Stimulated activated CD8-positive, alpha-beta memory T cell treated with anti-CD3 and anti-CD28 coated beads, Interleukin-12 subunit alpha, Interleukin-12 subunit beta, amount 100 ng/mL, for 4 hours (primary cell): ENCODE results near the gene UNC5A.

ENCODE experiments used
- DNase-seq: peaks from one replicate; pipeline ENCODE4 v3.0.0-alpha.2; 2020; ENCODE audit warnings: low read depth

Gene UNC5A

GRCh38 chr5:176846335-176847140, 36.2 kb downstream of the UNC5A start:
- no peak for DNase-seq

DNA sequence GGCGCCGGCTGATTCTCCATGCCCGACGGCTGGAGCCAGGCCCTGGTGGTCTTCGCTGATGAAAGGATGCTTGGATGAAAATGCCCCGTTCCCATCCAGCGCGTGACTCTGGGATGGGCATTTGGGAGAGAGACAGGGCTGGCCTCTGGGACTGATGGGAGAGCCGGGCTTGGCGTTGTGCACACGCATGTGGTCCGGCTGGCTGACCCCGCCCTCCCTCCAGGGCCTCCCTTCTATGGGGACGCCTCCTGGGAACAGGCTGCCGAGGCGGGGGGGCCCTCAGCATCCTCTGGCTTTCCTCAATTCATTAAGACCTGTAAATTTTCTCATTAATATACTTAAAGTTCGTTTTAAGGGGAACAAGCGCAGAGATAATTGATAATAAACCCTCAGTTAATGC, 36.8 kb downstream of the UNC5A start:
- no peak for DNase-seq

GRCh38 chr5:176847726-176848290, 37.4 kb downstream of the UNC5A start:
- DNase-seq: no peak

- no peak for DNase-seq
Observed at GRCh38 chr5:176848651-176849050, 38.3 kb downstream of the UNC5A start.

GRCh38 chr5:176849611-176850227, 39.4 kb downstream of the UNC5A start:
- DNase-seq: no peak

GRCh38 chr5:176850371-176851245, 40.2 kb downstream of the UNC5A start:
- no peak for DNase-seq

GRCh38 chr5:176851380-176851779, 41.0 kb downstream of the UNC5A start:
- no peak for DNase-seq

DNA sequence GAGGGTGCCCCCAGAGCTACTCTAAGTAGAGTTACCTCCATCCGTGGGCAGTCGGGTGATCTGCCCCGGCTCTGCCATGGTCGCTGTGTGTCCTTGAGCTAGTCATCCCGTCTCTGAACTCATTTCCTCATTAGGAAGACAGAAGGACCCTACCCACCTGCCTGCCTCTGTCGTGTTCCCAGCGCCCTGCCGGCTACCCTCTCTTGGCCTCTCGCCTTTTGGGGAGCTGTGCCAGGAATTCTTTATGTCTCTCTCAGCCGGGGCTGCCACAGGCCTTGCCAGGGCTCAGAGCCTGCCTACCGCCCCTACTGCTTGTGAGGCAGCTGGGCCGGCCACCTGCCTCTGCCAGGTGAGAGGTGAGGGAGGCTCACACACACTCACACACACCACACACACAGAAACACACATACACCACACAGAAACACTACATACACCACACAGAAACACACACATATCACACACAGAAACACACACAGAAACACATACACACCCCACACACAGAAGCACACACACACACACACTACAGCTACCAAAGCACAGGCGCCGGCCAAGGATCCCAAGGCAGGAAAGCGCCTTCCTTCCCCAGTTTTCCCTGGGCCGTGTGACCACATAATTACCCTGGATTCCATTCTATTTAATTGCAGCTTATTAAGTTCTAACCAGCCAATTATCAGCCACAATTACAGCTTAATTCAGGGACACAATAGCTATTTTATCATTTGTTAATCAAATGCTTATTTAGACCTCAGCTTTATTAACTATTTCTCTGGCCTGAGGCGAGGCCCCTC, 41.7 kb downstream of the UNC5A start:
- DNase-seq: no peak

DNA sequence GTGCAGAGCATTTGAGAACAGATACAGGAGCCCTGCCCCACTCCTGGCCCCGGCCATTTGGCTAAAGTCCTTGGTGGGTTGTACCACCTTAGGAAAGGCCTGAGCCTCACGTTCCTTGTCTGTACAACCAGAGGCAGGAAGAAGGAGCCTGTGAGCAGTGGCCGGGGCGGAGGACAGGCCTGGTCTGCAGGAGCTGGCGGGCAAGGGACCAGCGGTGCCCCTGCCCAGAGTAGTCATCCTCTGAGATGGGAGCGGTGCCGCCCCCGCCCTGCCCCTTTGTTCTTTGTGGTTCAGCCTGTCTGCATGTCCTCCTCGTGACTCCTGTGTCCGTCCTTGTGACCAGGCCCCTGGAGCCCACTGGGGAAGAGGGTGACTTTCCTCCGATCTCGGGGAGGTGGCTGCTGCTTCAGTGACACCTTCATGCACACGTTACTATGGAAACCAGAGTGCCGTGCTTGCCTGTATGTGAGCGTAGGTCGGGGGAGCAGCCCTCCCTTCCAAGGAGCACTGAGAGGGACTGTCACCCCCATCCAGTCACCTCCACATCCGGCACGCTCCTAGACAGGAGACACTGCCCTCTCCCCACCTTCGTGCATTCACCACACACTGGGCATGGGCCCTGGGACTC, 42.9 kb downstream of the UNC5A start:
- no peak for DNase-seq

DNA sequence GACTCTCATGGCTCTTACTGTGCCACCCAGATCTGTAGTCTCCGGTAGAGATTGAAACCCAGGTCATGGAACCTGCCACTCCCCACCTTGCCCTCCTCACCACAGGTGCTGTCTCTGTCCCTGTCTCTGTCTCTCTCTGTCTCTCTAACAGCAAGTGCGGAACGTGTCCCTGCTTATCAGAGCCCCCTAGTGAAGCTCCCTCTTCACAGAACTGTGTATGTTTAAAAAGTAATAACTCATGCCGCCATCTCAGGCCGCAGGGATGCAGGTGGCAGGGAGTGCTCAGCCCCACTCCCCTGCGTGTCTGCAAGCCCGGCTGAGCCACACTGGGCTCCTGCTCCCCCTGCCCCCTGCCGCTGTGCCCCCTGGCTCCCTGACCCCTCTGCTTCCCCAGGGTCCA, 43.8 kb downstream of the UNC5A start:
- DNase-seq: no peak

DNA sequence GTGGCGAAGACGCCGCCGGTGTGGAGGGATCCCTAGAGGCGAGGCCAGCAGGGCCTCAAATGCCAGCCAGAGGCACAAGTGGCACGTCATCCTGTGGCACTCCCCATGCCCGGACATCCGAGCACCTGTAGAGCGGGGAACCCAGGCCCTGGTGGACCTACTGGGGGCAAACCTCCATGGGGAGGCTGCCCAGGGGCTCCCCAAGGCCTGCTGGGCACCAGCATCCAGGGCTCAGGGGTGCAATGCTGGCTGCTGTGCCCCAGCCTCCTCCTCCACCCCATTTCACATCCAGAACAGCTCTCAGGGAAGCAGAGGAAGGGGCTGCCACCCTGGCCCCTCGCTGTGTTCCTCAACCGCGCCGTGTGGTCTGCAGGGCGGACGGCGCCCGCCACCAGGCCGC, 45.2 kb downstream of the UNC5A start:
- DNase-seq: no peak

- DNase-seq: no peak
Observed at GRCh38 chr5:176856746-176857145, 46.4 kb downstream of the UNC5A start.

GRCh38 chr5:176857216-176857893, 47.0 kb downstream of the UNC5A start:
- DNase-seq: no peak

DNA sequence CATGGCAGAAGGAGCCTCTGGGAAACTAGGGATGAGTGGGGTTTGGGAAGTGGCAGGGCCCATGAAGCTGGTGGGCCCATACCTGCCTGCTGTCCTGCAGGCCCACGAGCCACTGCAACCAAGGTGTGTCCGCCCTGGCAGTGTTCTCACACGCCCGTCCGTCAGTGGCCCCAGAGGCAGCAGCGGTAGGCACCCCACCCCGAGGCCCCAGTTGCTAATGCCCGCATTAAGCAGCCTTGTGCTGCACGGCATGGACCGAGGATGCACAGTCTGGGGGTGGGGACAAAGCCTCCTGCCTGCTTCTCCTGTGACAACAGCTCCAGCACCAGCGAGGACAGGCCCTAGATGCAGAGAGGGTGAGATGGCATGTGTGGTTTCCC, 47.5 kb downstream of the UNC5A start:
- no peak for DNase-seq

- no peak for DNase-seq
Observed at GRCh38 chr5:176859916-176860315, 49.6 kb downstream of the UNC5A start.

DNA sequence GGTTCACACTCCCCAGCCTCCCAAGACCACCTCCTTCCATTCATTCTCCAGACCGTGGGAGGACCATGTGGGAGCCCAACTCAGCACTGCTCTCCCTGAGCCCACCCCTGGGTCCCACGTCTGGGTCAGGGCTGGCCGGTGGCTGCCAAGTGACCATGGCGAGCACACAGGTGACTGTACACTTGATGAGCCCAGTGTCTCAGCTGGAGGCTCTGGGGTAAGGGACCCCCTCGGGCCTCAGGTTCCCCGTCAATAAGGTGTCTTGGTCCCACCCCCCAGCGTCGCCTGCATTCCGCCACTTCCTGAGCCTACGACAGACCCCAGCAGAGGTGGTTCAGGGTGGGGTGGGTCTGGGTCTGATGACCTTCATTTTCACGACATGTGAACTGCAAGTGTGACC, 50.0 kb downstream of the UNC5A start:
- no peak for DNase-seq

DNA sequence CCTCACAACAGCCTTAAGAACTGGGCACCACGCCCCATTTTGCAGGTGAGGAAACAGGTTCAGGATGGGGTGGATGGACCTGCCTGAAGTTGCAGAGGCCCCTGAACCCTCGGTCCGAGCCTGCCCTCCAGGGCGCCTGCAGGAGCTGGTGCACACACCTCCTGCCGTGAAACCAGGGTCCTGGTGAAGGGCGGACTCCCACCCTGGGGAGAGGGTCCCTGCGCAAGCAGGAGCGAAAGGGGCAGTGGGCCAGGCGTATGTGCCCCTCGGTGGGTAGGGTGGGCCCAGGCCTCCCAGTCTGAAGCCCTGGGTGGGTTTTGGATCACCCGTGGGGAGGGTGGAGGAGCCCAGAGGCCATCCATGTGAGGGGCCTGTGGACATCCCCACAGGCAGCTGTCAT, 50.9 kb downstream of the UNC5A start:
- no peak for DNase-seq

DNA sequence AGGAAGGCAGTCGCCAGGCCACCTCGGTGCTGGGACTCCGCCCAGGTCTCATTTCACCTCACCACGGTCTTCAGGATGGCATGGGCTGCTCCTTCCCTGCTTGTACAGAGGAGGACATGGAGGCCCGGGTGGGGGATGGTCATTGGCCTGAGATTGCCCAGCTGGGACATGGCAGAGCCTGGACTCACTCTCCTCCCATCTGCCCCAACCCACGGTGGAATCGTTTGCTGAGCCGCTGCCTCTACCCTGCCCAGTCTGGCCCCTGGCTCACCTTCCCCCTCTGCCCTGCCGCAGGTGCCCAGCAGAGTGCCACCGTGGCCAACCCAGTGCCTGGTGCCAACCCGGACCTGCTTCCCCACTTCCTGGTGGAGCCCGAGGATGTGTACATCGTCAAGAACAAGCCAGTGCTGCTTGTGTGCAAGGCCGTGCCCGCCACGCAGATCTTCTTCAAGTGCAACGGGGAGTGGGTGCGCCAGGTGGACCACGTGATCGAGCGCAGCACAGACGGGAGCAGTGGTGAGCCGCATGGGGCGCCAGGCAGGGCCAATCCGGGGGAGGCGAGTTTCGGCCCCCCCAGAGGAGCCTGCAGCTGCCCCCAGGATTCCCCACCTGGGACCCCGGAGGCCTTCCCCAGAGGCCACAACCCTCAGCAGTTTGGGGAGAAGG, 52.1 kb downstream of the UNC5A start:
- DNase-seq: no peak

DNA sequence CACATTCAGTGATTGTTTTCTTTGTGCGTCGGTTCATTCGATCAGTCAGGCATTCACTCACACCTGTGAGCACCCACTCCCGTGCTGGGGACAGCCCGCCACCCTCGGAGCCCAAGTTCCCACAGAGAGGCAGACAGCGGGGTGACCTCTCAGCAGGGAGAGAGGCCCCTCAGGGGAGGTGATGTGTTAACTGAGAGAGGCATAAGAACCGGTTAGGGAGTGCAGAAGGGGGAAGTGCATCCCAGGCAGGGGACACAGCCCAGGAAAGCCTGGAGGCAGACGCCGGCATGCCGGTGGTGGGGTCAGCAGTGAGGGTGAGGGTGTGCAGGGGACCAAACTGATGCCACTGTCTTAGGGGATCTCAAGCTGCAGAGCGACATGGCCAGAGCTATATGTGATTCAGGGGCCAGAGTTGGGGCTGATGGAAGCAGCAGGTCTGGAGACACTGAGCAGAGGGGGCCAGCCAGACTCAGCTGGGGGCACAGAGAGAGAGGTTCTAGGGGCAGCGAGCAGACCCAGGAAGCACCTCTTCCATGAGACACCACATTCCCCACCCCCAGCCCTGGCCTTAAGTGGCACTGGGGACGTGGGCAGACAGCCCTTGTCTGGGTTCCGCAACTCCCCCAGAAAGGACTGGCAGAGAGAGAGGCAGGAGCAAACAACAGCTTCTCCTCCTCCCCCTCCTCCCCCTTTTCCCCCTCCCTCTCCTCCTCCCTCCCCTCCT, 52.8 kb downstream of the UNC5A start:
- no peak for DNase-seq

GRCh38 chr5:176863765-176864098, 53.4 kb downstream of the UNC5A start:
- no peak for DNase-seq
